K562 treated with DMSO at 1 percent for 48 hours (cell line): Measurements from ENCODE around the gene ITK. TPM values are rescaled to one million over a fixed set of nuclear protein-coding genes. Genes with fewer than 3 reads are reported as not detected.

Experiments used
- total RNA-seq: library from RNA; unstranded; fragments of 300-600 nt; gene quantifications from 2 replicates; pipeline ENCODE4 v1.2.3, GENCODE V29; 2022; ENCODE audit warnings: low replicate concordance; ENCODE audit errors: extremely low read depth

ITK gene
- total RNA-seq, result not detected in 2 replicates

DNA sequence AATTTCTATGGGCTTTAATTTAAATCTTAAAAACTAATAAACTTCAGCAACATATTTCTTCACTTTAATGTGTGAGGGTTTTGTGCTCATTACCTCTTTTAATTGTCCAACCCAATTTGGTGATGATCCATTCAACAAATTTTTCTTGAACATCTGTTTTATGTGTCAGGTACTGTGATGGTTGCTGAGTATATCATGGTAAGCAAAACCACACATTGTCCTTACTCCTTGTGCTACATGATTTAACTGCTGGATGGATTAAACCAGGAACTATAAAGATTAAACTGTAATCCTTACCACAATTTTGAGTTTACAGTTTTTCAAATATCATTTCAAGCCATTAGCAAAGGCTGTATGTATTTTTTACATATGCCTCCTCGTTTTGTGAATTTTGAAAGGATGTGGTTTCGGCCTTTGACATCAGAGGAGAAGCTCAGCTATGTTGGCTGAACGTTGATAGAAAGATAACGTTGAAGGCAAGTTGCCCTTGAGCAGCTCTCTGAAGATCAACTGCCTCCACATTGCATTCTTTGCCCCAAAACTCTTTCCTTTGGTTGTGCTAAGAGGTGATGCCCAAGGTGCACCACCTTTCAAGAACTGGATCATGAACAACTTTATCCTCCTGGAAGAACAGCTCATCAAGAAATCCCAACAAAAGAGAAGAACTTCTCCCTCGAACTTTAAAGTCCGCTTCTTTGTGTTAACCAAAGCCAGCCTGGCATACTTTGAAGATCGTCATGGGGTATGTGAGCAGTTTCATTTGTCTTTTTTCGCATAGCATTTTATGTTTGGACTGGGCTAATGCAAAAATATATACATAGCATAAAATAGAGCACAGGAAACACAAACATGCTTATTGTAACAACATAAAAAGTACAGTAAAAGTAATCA is at the start of gene ITK:
Gene ITK (plus strand): TSS at position 467 of the 891 bp plus-strand sequence. CDS start 138 bp downstream, at position 605.

DNA sequence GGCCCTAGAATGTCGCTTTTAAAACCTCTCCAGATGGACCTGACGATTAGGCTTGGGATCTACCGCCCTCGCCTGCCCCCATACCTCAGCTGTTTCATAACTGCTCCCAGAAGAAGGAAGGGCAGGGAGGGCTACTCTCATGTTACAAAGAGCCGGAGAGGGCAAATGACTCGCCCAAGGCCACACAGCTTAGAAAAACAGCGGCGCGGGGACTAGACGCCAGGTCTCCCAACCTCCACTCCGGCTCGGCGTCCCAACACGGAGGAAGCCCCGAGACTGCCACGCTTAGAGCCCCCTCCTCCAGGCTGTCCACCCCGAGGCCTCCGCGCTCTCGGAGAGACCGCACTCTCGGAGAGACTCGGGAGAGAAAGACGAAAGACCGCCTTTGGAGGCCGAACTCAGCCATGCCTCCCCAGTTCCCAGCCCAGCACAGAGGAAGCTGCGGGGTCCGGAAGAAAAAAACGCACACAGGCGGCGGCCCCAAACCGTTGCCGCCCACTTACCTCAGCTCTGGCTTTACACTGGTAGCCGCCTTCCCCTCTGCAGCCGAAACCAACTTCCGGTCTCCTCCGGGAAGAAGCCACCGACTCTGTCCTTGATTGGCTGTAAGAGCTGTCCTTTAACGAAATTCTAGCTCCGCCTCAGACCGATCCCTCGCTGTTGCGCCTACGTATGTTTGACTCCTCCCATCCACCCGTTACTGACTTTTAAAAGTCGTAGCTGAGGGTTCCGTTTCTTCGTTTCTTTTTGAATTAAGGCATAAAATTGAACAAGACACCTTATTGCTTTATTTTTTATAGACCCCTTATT is 38.1 kb upstream of the ITK start, which contains the start of gene MED7:
Gene MED7 (minus strand): TSS at position 549 of the 810 bp plus-strand sequence. CDS start 3,434 bp downstream, outside the sequence.

DNA sequence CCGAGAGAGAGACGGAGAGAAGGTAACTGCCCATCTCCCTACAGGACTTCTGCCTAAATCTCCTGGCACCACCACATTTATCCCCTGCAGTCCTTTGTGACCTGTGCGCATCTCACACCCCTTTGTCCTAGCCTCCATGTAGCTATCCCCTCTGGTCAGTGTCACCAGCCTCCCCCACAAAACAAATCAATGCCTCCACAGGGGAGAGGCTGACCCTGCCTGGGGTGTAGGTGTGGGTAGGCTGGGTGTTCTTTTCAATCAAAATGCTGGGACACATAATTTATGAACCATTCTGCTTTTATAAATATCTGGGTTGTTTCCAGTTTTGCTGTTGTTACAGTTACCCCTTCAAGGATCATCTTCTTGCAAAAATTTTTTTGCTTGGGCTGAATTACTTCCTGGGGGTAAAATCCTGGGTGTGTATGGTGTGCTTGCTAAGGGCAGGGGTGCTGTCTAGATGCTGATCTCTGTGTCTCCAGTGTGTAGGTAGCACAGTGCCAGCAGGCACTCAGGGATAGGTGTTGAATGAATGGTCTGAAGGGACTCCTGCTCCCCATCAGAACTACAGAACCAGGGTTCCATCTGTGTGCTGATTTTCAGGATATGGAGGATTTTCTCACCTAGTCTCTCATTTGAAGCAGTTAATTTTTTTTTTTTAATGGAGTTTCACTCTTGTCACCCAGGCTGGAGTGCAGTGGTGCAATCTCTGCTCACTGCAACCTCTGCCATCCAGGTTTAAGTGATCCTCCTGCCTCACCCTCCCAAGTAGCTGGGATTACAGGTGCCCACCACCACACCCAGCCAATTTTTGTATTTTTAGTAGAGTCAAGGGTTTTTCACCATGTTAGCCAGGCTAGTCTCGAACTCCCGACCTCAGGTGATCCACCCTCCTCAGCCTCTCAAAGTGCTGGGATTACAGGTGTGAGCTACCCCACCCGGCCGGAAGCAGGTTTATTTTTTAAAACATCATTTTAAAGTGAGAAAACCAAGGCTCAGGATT is 14.1 kb upstream of the ITK start, which contains the start of gene GARIN3:
Gene GARIN3 (minus strand): TSS at position 51 of the 1,000 bp plus-strand sequence. CDS start 96 bp downstream, outside the sequence.

DNA sequence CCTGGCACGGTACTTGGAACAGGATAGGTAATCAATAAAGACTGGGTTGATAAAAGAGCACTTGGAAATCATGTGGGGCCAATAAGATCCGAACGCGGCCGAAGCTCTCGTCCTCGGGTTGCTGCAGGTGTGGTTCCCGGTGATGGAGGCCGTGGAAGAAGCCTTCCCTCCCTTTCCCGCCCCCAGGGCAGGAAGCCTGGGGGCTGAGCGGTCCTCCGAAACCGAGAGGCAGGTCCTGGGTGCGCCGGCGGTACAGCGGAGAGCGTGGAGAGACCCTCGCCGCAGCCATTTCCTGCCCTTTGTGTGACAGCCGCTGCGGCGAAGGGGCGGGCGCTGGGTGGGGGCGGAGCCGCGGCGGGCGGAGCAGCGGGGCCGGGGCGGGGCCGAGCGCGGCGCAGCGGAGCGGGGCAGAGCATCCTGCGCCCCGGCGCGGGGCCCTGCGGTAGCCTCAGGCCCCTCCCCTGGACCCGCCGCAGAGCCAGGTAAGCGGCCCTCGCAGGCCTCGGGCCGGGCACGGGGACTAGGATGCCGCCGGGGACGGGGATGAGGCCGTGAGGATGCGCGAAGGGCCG is 85.2 kb downstream of the ITK start, which contains the start of gene CYFIP2:
Gene CYFIP2 (plus strand): TSS at position 410 of the 572 bp plus-strand sequence. CDS start 19,239 bp downstream, outside the sequence.

Other genes with a start within 250 kb of the ITK start
- gene TIMD4, start 217.6 kb upstream of the ITK start, total RNA-seq, result not detected in 2 replicates
- not detected in 2 replicates for gene HAVCR1, start 121.7 kb upstream of the ITK start, total RNA-seq
- not detected in 2 replicates for gene HAVCR2, start 71.8 kb upstream of the ITK start, total RNA-seq
- not detected in 2 replicates for gene MED7, start 38.0 kb upstream of the ITK start, total RNA-seq
- not detected in 2 replicates for gene GARIN3, start 14.6 kb upstream of the ITK start, total RNA-seq
- not detected in 2 replicates for gene CYFIP2, start 85.3 kb downstream of the ITK start, total RNA-seq